Central memory CD8-positive, alpha-beta T cell (primary cell): ENCODE measurements around the gene EFTUD2.

Experiments used
- ATAC-seq: fragments of 150-1000 bp; cut with Tn5 transposase; replicated peaks from 2 replicates; pipeline ENCODE4 v1.10.0; 2022; ENCODE audit warnings: mild to moderate bottlenecking, moderate FRiP score, moderate number of reproducible peaks; ENCODE audit not compliant: poor library complexity, severe bottlenecking; ENCODE audit errors: extremely low read depth
- DNase-seq, 2 donors: peaks; one replicate each; pipeline ENCODE4 v3.0.0; 2021; ENCODE audit warnings: low spot score in 2 of 2
- H3K27ac Mint-ChIP-seq: one replicate; pipeline ENCODE4 v1.8.0; 2022; ENCODE audit warnings: low read depth, mild to moderate bottlenecking, moderate library complexity, mixed read lengths
- H3K27me3 Mint-ChIP-seq: one replicate; pipeline ENCODE4 v1.8.0; 2022; ENCODE audit warnings: mixed read lengths
- H3K36me3 Mint-ChIP-seq: one replicate; pipeline ENCODE4 v1.8.0; 2022; ENCODE audit warnings: mild to moderate bottlenecking, moderate library complexity, mixed read lengths; ENCODE audit not compliant: insufficient read depth
- H3K4me1 Mint-ChIP-seq: one replicate; pipeline ENCODE4 v1.8.0; 2022; ENCODE audit warnings: mixed read lengths
- H3K4me3 Mint-ChIP-seq: one replicate; pipeline ENCODE4 v1.8.0; 2022; ENCODE audit warnings: mild to moderate bottlenecking, moderate library complexity, mixed read lengths
- H3K9me3 Mint-ChIP-seq: one replicate; pipeline ENCODE4 v1.8.0; 2022; ENCODE audit warnings: mixed read lengths

EFTUD2 gene

DNA sequence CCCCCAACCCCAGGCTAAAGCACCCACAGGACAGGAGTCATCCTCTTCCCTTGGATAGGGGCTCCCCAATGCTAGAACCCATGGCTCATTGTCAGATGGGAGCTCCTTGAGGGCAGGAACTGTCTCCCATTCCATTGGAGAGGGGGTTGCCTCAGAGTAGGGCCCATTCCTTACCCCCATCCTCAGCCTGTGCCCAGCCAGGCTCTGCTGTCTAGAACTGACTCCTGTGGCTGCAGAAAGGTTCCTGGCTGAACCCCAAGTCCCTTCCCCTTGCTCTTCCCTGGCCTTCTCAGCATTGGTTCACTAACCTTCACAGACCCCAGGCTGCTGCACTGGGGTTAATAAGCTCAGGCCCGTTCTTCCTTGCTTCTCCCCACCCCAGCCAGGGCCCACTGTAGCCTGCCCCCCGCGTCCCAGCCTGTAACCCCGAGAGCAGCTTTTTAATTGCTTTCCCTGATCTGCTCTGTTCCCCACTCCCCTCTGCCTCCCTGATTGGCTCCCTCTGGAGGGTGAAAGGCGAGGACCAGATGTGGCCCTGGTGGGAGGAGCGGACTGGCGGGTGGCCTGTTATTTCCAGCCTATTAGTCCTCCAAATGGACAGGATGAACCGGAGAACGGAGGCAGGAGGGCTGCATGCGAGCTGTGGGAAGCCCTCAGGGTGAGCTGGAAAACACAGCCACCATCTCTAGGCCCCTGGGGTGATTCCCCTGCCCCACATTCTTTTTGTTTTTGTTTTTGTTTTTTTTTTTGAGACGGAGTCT is 22.1 kb upstream of the EFTUD2 start:
- Mint-ChIP-seq H3K27ac (peak overlapping the region; percentile 27), H3K4me3 (no peak overlapping the region), H3K36me3 (peaks cover 2% of the 10 kb centered on the region), H3K27me3 (peaks cover 29% of the 10 kb centered on the region), H3K9me3 (no peaks in the 10 kb centered on the region), H3K4me1 (no peaks in the 10 kb centered on the region)
- no peak for DNase-seq
- no peak for ATAC-seq

DNA sequence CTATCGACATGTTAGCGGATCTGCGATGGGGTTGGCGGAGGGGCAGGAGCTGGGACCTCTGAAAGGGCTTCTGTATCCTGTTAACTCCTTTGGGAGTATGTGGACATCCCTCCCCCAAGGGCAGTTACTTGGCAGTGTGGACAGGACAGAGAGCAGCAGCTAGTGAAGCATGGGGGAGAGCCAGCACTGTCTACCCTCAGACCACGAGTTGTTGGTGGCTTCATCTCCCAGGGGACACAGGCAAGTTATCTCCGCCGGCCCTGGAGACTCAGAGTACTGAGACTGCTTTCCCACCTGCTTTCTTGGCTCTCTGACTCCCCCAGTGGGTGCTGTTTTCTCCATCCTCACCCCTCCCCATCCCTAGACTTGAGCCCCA is 21.3 kb upstream of the EFTUD2 start:
- DNase-seq (no peak), ATAC-seq (no peak)
- Mint-ChIP-seq H3K27me3 (peaks cover 29% of the 10 kb centered on the region), H3K36me3 (no peaks in the 10 kb centered on the region), H3K9me3 (no peaks in the 10 kb centered on the region), H3K27ac (no peak overlapping the region), H3K4me3 (no peak overlapping the region), H3K4me1 (no peaks in the 10 kb centered on the region)

DNA sequence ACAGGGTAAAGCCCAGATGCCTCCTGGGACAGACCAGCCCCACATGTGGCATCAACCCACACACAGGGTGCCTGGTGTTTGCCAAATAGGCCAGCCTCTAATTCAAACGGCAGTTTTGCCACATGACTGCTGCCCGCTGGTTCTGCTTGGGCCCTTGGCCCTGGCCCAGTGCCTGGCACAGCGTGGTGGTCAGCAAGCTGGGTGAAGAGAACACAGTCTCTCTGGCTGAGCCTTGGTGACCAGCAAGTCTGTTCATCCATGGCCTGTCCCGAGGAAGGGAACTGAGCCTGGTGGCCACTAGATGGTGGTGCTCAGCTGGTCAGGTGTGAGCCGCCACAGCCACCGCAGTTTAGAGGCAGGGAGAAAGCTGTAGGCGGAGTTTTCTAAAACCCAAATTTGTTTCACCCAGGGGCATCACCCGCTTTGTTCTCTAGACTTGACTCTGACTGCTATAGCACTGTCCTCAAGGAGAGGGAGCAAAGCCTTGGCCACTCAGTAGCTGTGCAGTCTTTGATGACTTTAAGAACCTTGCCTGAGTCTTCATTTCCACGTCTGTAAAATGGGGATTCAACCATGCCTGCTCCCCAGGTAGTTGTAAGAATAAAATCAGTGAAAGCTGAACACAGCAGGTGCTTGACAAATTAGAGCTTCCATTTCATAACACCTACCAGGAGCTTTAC is 20.8 kb upstream of the EFTUD2 start:
- ATAC-seq: no peak
- Mint-ChIP-seq H3K9me3 (no peaks in the 10 kb centered on the region), H3K4me3 (no peak overlapping the region), H3K36me3 (no peaks in the 10 kb centered on the region), H3K27me3 (peaks cover 29% of the 10 kb centered on the region), H3K4me1 (no peaks in the 10 kb centered on the region), H3K27ac (no peak overlapping the region)
- no peak for DNase-seq

DNA sequence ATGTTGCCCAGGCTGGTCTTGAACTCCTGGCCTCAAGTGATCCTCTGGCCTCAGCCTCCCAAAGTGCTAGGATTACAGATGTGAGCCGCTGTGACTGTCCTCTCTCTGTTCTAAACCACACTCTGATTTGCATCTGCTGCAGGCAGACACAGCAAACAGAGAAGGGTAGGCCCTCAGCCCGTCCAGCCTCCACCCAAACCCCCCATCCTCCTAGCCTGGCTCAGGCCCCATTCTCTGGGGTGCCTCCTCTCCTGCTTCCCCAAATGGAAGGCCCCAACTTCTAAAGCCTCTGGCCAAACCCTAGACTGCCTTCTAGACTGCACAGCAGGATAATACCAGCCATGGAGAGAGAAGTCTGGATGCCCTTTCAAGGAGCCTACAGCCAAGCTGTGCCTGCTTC is 20.2 kb upstream of the EFTUD2 start:
- Mint-ChIP-seq H3K27ac (no peak overlapping the region), H3K36me3 (no peaks in the 10 kb centered on the region), H3K9me3 (no peaks in the 10 kb centered on the region), H3K4me3 (no peak overlapping the region), H3K27me3 (peaks cover 35% of the 10 kb centered on the region), H3K4me1 (no peaks in the 10 kb centered on the region)
- ATAC-seq (no peak), DNase-seq (no peak)

DNA sequence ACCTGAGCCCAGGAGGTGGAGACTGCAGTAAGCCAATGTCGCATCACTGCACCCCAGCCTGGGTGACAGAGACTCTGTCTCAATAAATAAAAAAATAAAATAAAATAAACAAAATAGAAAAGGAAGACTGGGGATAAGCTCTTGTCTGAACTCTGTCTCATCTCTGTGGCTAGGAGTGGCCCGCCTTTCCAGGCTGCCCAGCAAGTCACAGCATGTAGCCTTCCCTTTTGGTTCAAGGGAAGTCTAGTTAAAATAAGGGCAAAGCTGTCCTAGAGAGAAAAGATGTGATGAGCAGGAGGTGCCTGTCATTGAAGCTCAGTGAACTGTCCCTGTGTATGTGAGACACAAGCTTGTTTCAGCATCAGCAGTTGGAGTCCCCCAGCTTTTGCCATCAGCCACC is 18.8 kb upstream of the EFTUD2 start:
- Mint-ChIP-seq H3K9me3 (no peaks in the 10 kb centered on the region), H3K4me3 (no peak overlapping the region), H3K36me3 (no peaks in the 10 kb centered on the region), H3K4me1 (no peaks in the 10 kb centered on the region), H3K27me3 (peaks cover 46% of the 10 kb centered on the region), H3K27ac (no peak overlapping the region)
- DNase-seq: no peak
- no peak for ATAC-seq

DNA sequence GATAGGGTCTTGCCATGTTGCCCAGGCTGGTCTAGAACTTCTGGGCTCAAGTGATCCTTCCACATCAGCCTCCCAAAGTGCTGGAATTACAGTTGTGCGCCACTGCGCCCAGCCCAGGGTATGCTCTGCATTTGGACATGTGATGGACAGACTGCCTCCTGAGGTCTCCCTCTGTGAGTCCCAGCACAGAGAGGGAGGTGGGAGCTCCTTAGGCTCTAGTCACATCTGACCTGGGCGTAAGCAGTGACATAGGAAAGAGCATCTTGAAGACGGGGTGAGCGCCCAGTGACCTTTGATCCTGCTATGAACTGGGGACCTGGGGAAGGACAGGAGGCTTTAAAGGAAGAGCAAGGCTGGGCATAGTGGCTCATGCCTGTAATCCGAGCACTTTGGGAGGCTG is 18.2 kb upstream of the EFTUD2 start:
- H3K27me3 Mint-ChIP-seq: peaks cover 46% of the 10 kb centered on the region
- H3K9me3 Mint-ChIP-seq: no peaks in the 10 kb centered on the region
- H3K4me3 Mint-ChIP-seq: no peak overlapping the region

DNA sequence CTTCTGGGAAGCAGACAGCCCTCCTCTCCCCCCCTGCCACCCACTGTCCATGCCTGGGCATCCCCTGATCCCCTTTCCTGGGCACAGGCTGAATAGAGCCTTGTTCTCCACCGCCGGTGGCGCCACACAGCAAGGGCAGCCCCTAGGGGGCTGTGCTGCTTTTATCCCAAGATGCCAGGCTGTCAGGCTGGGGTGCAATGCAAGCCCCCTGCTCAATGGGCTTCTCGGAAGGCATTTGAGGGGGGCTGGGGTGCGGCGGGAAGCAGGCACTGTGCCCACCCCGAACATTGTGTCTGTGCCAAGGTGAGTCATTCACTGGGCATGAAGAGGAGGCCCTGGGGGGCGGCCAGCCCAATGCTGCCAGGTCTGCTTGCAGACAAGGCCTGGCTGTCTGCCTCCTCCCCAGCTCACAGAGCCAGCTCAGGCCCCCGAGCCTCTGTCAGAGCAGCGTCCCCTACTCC is 17.6 kb upstream of the EFTUD2 start:
- Mint-ChIP-seq H3K27me3 (peaks cover 46% of the 10 kb centered on the region), H3K4me1 (no peaks in the 10 kb centered on the region), H3K36me3 (no peaks in the 10 kb centered on the region), H3K4me3 (no peak overlapping the region), H3K27ac (no peak overlapping the region), H3K9me3 (no peaks in the 10 kb centered on the region)
- ATAC-seq: no peak
- DNase-seq: no peak

More for the DNA sequence above, 18.2 kb upstream of the EFTUD2 start:
- Mint-ChIP-seq H3K4me1 (no peaks in the 10 kb centered on the region), H3K36me3 (no peaks in the 10 kb centered on the region), H3K27ac (no peak overlapping the region)
- ATAC-seq: no peak
- DNase-seq: no peak

DNA sequence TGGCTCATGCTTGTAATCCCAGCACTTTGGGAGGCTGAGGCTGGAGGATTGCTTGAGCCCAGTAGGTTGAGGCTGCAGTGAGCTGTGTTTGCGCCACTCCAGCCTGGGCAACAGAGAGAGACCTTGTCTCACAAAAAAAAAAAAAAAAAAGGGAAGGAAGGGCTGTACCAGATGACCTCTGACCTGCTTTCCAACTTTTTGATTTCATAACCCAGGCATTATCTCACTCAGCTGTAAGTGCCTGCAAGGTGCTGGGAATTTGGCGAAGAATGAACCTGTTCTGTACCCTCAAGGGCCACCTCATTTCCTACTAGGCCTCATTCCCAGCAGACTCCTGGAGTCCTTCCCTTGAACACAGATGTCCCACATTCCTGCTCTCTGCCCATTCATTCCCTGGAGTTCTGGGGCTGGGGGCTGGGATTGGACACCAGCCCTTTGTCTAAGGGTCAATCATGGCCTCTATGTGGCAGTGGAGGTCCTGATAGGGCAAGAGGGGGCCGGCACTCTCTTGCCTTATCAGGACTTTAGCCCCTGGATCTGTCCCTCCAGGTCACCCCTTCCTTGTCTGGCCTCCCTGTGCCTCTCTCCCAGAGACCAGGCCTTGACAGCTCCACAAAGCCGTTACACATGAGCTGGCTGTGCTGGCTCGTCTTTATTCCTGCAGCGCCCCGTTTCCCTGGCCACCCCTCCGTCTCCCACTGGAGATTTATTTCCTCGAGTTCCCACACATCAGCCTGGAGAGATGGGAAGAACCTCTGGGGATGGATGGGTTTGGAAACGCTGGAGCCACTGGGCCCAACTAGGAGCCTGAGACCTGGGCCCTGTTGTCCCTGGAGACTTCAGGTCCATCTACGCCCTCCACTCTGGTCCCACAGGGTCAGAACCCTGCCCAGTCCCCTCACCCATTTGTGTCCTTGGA is 16.9 kb upstream of the EFTUD2 start:
- H3K4me3 Mint-ChIP-seq: no peak overlapping the region
- no peak for ATAC-seq
- no peaks in the 10 kb centered on the region for H3K4me1 Mint-ChIP-seq
- no peak overlapping the region for H3K27ac Mint-ChIP-seq
- peaks cover 46% of the 10 kb centered on the region for H3K27me3 Mint-ChIP-seq
- H3K9me3 Mint-ChIP-seq: no peaks in the 10 kb centered on the region
- H3K36me3 Mint-ChIP-seq: no peaks in the 10 kb centered on the region
- DNase-seq: no peak

DNA sequence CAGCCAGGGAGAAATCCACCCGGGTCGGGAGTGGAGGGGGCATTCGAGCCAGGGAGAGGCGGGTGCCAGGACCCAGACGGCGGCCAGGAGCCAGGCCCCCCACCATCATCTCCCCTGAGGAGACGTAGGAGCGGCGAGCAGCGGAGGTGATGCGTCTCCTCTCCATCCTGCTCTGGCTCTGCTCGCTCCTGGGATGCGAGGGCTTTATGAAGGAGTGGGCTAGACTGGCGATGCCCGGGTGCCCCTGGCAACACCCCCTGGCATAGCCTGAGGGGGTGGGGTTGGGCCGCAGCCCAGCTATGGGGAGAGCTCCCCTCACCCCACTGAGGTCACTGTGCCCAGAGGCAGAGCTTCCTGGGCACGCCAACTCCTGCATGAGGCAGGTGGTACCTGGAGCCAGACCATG is 16.1 kb upstream of the EFTUD2 start, which contains the start of gene GFAP:
Gene GFAP, minus strand, starts transcription at position 180 of the 406 bp plus-strand sequence. Its CDS starts 14 bp downstream, at position 166.
- H3K4me1 Mint-ChIP-seq: no peaks in the 10 kb centered on the region
- H3K27me3 Mint-ChIP-seq: peaks cover 46% of the 10 kb centered on the region
- DNase-seq (no peak), ATAC-seq (no peak)
- H3K9me3 Mint-ChIP-seq: no peaks in the 10 kb centered on the region
- no peaks in the 10 kb centered on the region for H3K36me3 Mint-ChIP-seq
- H3K27ac Mint-ChIP-seq: no peak within 1 kb of the TSS
- no peak within 1 kb of the TSS for H3K4me3 Mint-ChIP-seq

DNA sequence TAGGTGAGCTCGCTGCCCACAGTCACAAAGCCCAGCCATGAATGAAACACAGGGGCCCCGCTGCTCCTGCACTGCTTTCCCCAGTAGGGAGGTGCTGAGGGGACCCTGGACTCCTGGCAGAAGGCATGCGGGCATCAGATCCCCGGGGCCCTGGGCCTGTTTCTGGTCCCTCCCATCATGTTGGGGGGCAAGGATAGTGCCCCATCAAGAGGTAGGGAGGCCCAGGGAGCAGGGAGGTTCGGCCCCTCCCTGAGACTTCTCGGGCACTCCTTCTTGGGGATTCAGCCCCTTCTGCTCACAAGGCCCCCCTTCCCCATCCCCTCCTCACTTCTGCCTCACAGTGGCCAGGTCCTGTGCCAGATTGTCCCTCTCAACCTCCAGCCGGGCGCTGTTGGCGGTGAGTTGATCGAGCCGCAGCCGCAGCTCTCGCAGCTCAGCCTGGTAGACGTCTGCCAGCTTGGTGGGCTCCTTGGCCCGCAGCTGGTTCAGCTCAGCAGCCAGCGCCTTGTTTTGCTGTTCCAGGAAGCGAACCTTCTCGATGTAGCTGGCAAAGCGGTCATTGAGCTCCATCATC is 15.5 kb upstream of the EFTUD2 start:
- Mint-ChIP-seq H3K4me3 (no peak overlapping the region), H3K9me3 (no peaks in the 10 kb centered on the region), H3K36me3 (no peaks in the 10 kb centered on the region), H3K27me3 (peaks cover 47% of the 10 kb centered on the region), H3K4me1 (no peaks in the 10 kb centered on the region), H3K27ac (no peak overlapping the region)
- DNase-seq: no peak
- no peak for ATAC-seq

DNA sequence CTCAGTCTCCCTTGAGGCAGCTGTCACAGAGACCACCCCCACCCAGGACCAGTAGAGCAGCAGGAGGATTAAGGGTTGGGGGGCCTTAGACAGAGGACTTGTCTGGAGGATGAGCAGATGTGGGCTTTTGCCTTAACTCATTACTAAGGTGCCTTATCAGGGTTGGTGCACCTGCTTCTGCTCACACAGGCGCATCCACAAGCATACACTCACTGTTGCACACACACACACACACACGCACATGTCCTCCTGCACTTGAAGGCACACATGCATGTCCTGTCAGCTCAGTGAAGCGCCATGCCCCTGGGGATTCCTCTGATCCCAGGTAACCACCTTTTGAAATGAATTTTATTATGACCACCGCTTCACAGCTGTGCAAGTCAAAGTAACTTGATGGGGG is 14.9 kb upstream of the EFTUD2 start:
- DNase-seq (no peak), ATAC-seq (no peak)
- Mint-ChIP-seq H3K9me3 (no peaks in the 10 kb centered on the region), H3K36me3 (no peaks in the 10 kb centered on the region), H3K4me1 (no peaks in the 10 kb centered on the region), H3K27me3 (peaks cover 47% of the 10 kb centered on the region), H3K4me3 (no peak overlapping the region), H3K27ac (no peak overlapping the region)

DNA sequence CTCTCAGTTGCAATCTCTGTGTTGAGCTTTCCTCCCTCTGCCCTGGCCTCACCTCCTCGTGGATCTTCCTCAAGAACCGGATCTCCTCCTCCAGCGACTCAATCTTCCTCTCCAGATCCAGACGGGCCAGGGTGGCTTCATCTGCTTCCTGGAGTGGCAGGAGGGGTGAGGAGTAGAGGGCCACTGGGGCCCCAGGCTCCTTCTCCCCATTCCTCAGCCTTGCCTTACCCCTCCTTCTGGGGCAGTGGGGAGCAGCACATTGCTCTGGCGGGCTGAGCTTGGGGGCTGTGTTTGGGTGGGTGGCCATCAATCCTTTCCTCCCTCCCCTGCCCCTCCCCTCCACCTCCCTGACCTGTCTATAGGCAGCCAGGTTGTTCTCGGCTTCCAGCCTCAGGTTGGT is 14.4 kb upstream of the EFTUD2 start:
- DNase-seq (no peak), ATAC-seq (no peak)
- Mint-ChIP-seq H3K9me3 (no peaks in the 10 kb centered on the region), H3K27me3 (peaks cover 47% of the 10 kb centered on the region), H3K36me3 (no peaks in the 10 kb centered on the region), H3K4me1 (no peaks in the 10 kb centered on the region), H3K27ac (no peak overlapping the region), H3K4me3 (no peak overlapping the region)
